Panc1 (cell line): ENCODE measurements around the gene PIEZO1. TPM values are rescaled to one million over a fixed set of nuclear protein-coding genes. Genes with fewer than 3 reads are reported as not detected.

Experiments used
- ATAC-seq: fragments of 200-7000 bp; cut with Tn5 transposase; 2 replicates; pipeline ENCODE4 v1.9.1; 2020; ENCODE audit warnings: mild to moderate bottlenecking, moderate library complexity
- BruUV-seq: library from RNA; stranded (reverse); fragments of 400-500 nt; replicated peaks from 2 replicates; lab custom pipeline; 2021; lab: Mats Ljungman, UMichigan
- CTCF ChIA-PET: fragments of 300-600 bp; sonication (Branson Sonifier 250); formaldehyde crosslinking; loops from one replicate; lab custom pipeline; 2022; ENCODE audit warnings: antibody characterized with exemption; lab: Charles Lee
- POLR2A ChIA-PET: fragments of 300-600 bp; sonication (Branson Sonifier 250); formaldehyde crosslinking; loops from one replicate; lab custom pipeline; 2022; ENCODE audit warnings: antibody characterized with exemption; lab: Charles Lee
- DNase-seq: peaks from one replicate; pipeline ENCODE4 v3.0.0-alpha.2; 2010; ENCODE audit warnings: low read depth, low spot score
- H3K27ac ChIP-seq: 2 replicates; pipeline ENCODE4 v1.5.1; 2011; ENCODE audit warnings: mild to moderate bottlenecking, low read length, inconsistent platforms
- H3K27me3 ChIP-seq: fragments of 200-500 bp; sonication (Bioruptor generic); 2 replicates; pipeline ENCODE4 v1.6.0; 2014; ENCODE audit warnings: low read length, inconsistent platforms; ENCODE audit not compliant: control insufficient read depth, insufficient read depth
- H3K36me3 ChIP-seq: fragments of 200-500 bp; sonication (Bioruptor generic); 2 replicates; pipeline ENCODE4 v1.5.1; 2014; ENCODE audit warnings: inconsistent platforms, mild to moderate bottlenecking, low read length, moderate library complexity; ENCODE audit not compliant: control insufficient read depth, insufficient read depth
- H3K4me1 ChIP-seq: 2 replicates; pipeline ENCODE4 v1.5.1; 2011; ENCODE audit warnings: inconsistent platforms, mild to moderate bottlenecking, low read length, moderate library complexity; ENCODE audit not compliant: control insufficient read depth, insufficient read depth
- H3K4me3 ChIP-seq, 2 experiments: 2 replicates each; pipeline ENCODE4 v1.5.1; 2011 to 2012; ENCODE audit warnings: low read depth in 2 of 2, low read length in 2 of 2, mild to moderate bottlenecking in 2 of 2, inconsistent platforms in 1 of 2, moderate library complexity in 1 of 2
- H3K9me3 ChIP-seq: fragments of 200-500 bp; sonication (Bioruptor generic); 2 replicates; pipeline ENCODE4 v1.5.1; 2014; ENCODE audit warnings: low read depth, mild to moderate bottlenecking, inconsistent platforms, low read length, moderate library complexity; ENCODE audit not compliant: control insufficient read depth, insufficient read depth
- CTCF ChIP-seq: fragments of 450-650 bp; IDR thresholded peaks from 2 replicates; pipeline ENCODE4 v1.5.1; 2017; ENCODE audit warnings: mild to moderate bottlenecking
- POLR2AphosphoS5 ChIP-seq: IDR thresholded peaks from 2 replicates; pipeline ENCODE4 v1.6.1; 2012; ENCODE audit warnings: mild to moderate bottlenecking, low read depth, low read length, moderate library complexity
- REST ChIP-seq, 2 experiments: IDR thresholded peaks; 2 replicates each; pipeline ENCODE4 v1.6.1; 2011 to 2012; ENCODE audit warnings: low read depth in 2 of 2, control low read depth in 1 of 2, low read length in 1 of 2, mild to moderate bottlenecking in 1 of 2, moderate library complexity in 1 of 2; ENCODE audit not compliant: insufficient read depth in 1 of 2
- SIN3A ChIP-seq: IDR thresholded peaks from 2 replicates; pipeline ENCODE4 v1.6.1; 2012; ENCODE audit warnings: low read depth, mild to moderate bottlenecking, low read length, moderate library complexity, borderline replicate concordance; ENCODE audit not compliant: insufficient read depth
- TCF7L2 ChIP-seq: IDR thresholded peaks from 2 replicates; pipeline ENCODE4 v1.6.1; 2011; ENCODE audit warnings: mild to moderate bottlenecking, low read depth, low read length, inconsistent platforms
- in situ Hi-C: cut with HindIII; loops from 2 replicates; pipeline ENCODE4 v1.10.0; 2016; ENCODE audit warnings: low sequenced_read_pairs, low pct_unique_long_range_greater_than_20kb
- intact Hi-C: fragments of 100-400 bp; cut with micrococcal nuclease; formaldehyde crosslinking; loops from one replicate; pipeline ENCODE4 v1.10.0; 2022; ENCODE audit not compliant: unreplicated experiment
- total RNA-seq: library from RNA; stranded (reverse); gene quantifications from one replicate; pipeline ENCODE4 v1.2.1, GENCODE V29; 2021; ENCODE audit not compliant: unreplicated experiment

Gene PIEZO1
- total RNA-seq, 1 experiment from 2014 or later = 175 TPM

GRCh38 chr16:88697116-88697830 lies 87.7 kb downstream of the PIEZO1 start:
- Histone ChIP-seq H3K27me3 (no peaks in the 10 kb centered on the region), H3K4me1 (no peaks in the 10 kb centered on the region), H3K4me3 (no peak overlapping the region), H3K36me3 (no peaks in the 10 kb centered on the region), H3K27ac (no peak overlapping the region), H3K9me3 (no peaks in the 10 kb centered on the region)
- in situ Hi-C loops = no loop called here
- intact Hi-C loops = no loop called here
- ATAC-seq (no peak), DNase-seq (no peak)
- TF ChIP-seq POLR2AphosphoS5 (no peak), TCF7L2 (no peak), REST (IDR thresholded peaks at IDR 0.05; ENCODE audit: insufficient read depth in 1 of 2, low read depth in 2 of 2, low read length in 1 of 2) (no peak)
- CTCF ChIA-PET = no interaction called here
- BruUV-seq = no TSS peak
- POLR2A ChIA-PET = no interaction called here

GRCh38 chr16:88696441-88696840 lies 88.6 kb downstream of the PIEZO1 start:
- intact Hi-C loops (no loop called here), in situ Hi-C loops (no loop called here)
- H3K36me3 ChIP-seq = no peaks in the 10 kb centered on the region
- TF ChIP-seq REST (IDR thresholded peaks at IDR 0.05; ENCODE audit: insufficient read depth in 1 of 2, low read depth in 2 of 2, low read length in 1 of 2) (no peak), TCF7L2 (no peak), SIN3A (no peak), POLR2AphosphoS5 (no peak), CTCF (no peak)
- H3K4me1 ChIP-seq = no peaks in the 10 kb centered on the region
- no peaks in the 10 kb centered on the region for H3K9me3 ChIP-seq
- BruUV-seq = TSS peak; percentile 80
- H3K4me3 ChIP-seq = no peak overlapping the region
- no peak overlapping the region for H3K27ac ChIP-seq
- DNase-seq = no peak
- ChIA-PET POLR2A (no interaction called here), CTCF (interaction anchor here (1.0 kb wide), 1 partner anchor 9 kb away, joined by 3 read pairs; no protein-coding TSS in a partner anchor)
- no peaks in the 10 kb centered on the region for H3K27me3 ChIP-seq
- ATAC-seq = no peak
